ENCODE data around the gene REC114. TPM values are rescaled to one million over a fixed set of nuclear protein-coding genes. Genes with fewer than 3 reads are reported as not detected.

The REC114 gene
- polyA plus RNA-seq, 1 donor (not counting 4 experiments of a cell fraction or from before 2014, with no cell fraction given): not detected

DNA sequence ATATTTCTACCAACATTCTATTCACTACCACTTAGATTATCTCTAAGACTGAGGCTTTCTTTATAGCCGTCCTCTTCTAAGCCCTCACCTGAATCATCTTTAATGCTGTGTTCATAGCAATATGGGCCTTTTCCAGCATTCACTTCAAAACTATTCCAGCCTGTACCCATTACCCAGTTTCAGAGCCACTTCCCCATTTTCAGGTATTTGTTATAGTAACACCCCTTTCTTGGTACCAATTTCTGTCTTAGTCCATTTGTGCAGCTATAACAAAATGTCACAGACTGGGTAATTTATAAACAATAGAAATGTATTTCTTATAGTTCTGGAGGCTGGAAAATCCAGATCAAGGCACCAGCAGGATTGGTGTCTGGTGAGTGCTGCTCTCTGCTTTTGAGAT lies 45.7 kb downstream of the REC114 start:
- no peak for TF ChIP-seq EZH2 (IDR thresholded peaks at IDR 0.05; ENCODE audit: low read length)
- TF ChIP-seq, protein P1, sequence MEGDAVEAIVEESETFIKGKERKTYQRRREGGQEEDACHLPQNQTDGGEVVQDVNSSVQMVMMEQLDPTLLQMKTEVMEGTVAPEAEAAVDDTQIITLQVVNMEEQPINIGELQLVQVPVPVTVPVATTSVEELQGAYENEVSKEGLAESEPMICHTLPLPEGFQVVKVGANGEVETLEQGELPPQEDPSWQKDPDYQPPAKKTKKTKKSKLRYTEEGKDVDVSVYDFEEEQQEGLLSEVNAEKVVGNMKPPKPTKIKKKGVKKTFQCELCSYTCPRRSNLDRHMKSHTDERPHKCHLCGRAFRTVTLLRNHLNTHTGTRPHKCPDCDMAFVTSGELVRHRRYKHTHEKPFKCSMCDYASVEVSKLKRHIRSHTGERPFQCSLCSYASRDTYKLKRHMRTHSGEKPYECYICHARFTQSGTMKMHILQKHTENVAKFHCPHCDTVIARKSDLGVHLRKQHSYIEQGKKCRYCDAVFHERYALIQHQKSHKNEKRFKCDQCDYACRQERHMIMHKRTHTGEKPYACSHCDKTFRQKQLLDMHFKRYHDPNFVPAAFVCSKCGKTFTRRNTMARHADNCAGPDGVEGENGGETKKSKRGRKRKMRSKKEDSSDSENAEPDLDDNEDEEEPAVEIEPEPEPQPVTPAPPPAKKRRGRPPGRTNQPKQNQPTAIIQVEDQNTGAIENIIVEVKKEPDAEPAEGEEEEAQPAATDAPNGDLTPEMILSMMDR (optimal IDR thresholded peaks at IDR 0.05 in 1 of 3, IDR thresholded peaks at IDR 0.05 in 1 of 3, conservative IDR thresholded peaks at IDR 0.05 in 1 of 3; ENCODE audit: extremely low read depth in 1 of 3, insufficient read depth in 2 of 3, low read length in 3 of 3): no peak
- no peaks in the 10 kb centered on the region for H4K20me1 ChIP-seq (ENCODE audit: control insufficient read depth, extremely low read depth, insufficient read depth, low read length)
- H3K4me2 ChIP-seq (ENCODE audit: control insufficient read depth, extremely low read depth, insufficient read depth, low read depth, low read length): no peak overlapping the region
- H3K27me3 ChIP-seq (ENCODE audit: control insufficient read depth, extremely low read depth, insufficient read depth, low read length): peaks cover 4% of the 10 kb centered on the region
- H2AFZ ChIP-seq (ENCODE audit: control insufficient read depth, low read length): no peak overlapping the region
- no peaks in the 10 kb centered on the region for H3K9me3 ChIP-seq (ENCODE audit: control insufficient read depth, low read depth, low read length)
- no peak overlapping the region for H3K4me3 ChIP-seq (ENCODE audit: control insufficient read depth in 2 of 3, extremely low read depth in 1 of 3, insufficient read depth in 2 of 3, low read depth in 1 of 3, low read length in 3 of 3)
- H3K9me1 ChIP-seq (ENCODE audit: control insufficient read depth, extremely low read depth, insufficient read depth, low read length): no peaks in the 10 kb centered on the region
- no peak overlapping the region for H3K9ac ChIP-seq (ENCODE audit: control insufficient read depth, extremely low read depth, insufficient read depth, low read length)
- no peaks in the 10 kb centered on the region for H3K36me3 ChIP-seq (ENCODE audit: control insufficient read depth in 2 of 2, extremely low read depth in 1 of 2, insufficient read depth in 2 of 2, low read length in 2 of 2)
- no peak for DNase-seq (ENCODE audit: low read depth, low spot score)
- H3K4me1 ChIP-seq (ENCODE audit: control insufficient read depth, extremely low read depth, insufficient read depth, low read length): no peaks in the 10 kb centered on the region
- FAIRE-seq: no peak
- dilution Hi-C loops (cut with MboI; ENCODE audit: extremely low pct_ligation_motif_present, low sequenced_read_pairs): no loop called here
- no peak overlapping the region for H3K27ac ChIP-seq (ENCODE audit: control insufficient read depth, insufficient read depth, low read length)
- no peaks in the 10 kb centered on the region for H3K79me2 ChIP-seq (ENCODE audit: control insufficient read depth, insufficient read depth, low read length)

DNA sequence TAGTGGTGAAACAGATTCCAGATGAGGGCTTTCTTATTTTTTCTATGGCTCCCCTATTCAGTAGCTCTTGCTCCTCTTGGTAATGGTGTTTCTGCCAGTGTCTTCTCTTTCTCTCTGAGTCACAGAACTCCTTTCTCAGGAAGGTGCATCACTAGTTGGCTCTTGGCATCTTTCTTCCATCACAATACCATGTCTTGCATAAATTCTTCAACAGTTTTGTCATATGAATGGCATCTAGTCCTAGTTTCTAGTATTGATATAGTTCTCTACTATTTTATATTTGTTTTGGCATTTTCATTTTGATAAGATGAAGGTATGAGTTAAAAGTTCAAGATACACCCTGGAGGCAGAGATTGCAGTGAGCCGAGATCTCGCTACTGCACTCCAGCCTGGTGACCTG lies 51.0 kb downstream of the REC114 start:
- no peak for TF ChIP-seq EZH2 (IDR thresholded peaks at IDR 0.05; ENCODE audit: low read length)
- TF ChIP-seq, protein P1 (optimal IDR thresholded peaks at IDR 0.05 in 1 of 3, IDR thresholded peaks at IDR 0.05 in 1 of 3, conservative IDR thresholded peaks at IDR 0.05 in 1 of 3; ENCODE audit: extremely low read depth in 1 of 3, insufficient read depth in 2 of 3, low read length in 3 of 3): no peak
- H4K20me1 ChIP-seq (ENCODE audit: control insufficient read depth, extremely low read depth, insufficient read depth, low read length): no peaks in the 10 kb centered on the region
- H3K4me3 ChIP-seq (ENCODE audit: control insufficient read depth in 2 of 3, extremely low read depth in 1 of 3, insufficient read depth in 2 of 3, low read depth in 1 of 3, low read length in 3 of 3): no peak overlapping the region
- no peak for FAIRE-seq
- H3K79me2 ChIP-seq (ENCODE audit: control insufficient read depth, insufficient read depth, low read length): no peaks in the 10 kb centered on the region
- no peaks in the 10 kb centered on the region for H3K27me3 ChIP-seq (ENCODE audit: control insufficient read depth, extremely low read depth, insufficient read depth, low read length)
- H3K9ac ChIP-seq (ENCODE audit: control insufficient read depth, extremely low read depth, insufficient read depth, low read length): no peak overlapping the region
- no peaks in the 10 kb centered on the region for H3K9me3 ChIP-seq (ENCODE audit: control insufficient read depth, low read depth, low read length)
- no peaks in the 10 kb centered on the region for H3K9me1 ChIP-seq (ENCODE audit: control insufficient read depth, extremely low read depth, insufficient read depth, low read length)
- DNase-seq (ENCODE audit: low read depth, low spot score): no peak
- H3K36me3 ChIP-seq (ENCODE audit: control insufficient read depth in 2 of 2, extremely low read depth in 1 of 2, insufficient read depth in 2 of 2, low read length in 2 of 2): no peaks in the 10 kb centered on the region
- H3K27ac ChIP-seq (ENCODE audit: control insufficient read depth, insufficient read depth, low read length): no peak overlapping the region
- dilution Hi-C loops (cut with MboI; ENCODE audit: extremely low pct_ligation_motif_present, low sequenced_read_pairs): no loop called here
- no peaks in the 10 kb centered on the region for H3K4me1 ChIP-seq (ENCODE audit: control insufficient read depth, extremely low read depth, insufficient read depth, low read length)
- no peak overlapping the region for H2AFZ ChIP-seq (ENCODE audit: control insufficient read depth, low read length)
- H3K4me2 ChIP-seq (ENCODE audit: control insufficient read depth, extremely low read depth, insufficient read depth, low read depth, low read length): no peak overlapping the region
